Spleen (tissue), 7 donors: ENCODE measurements around the gene RPLP2.

Source experiments
- CTCF ChIP-seq, 11 experiments: fragments of 200-600 bp in 7 of 11; fragments of 450-650 bp in 4 of 11; sonication (generic) in 4 of 11; IDR thresholded peaks in 8 of 11; conservative IDR thresholded peaks in 3 of 11; 1 replicate in 7 of 11; 2 replicates in 4 of 11; pipeline versions ENCODE4 v1.4.0 to v1.8.0; 2016 to 2021; ENCODE audit warnings: antibody characterized with exemption in 11 of 11, inconsistent platforms in 4 of 11, mild to moderate bottlenecking in 1 of 11
- POLR2A ChIP-seq, 3 donors: fragments of 450-650 bp; IDR thresholded peaks; one replicate each; pipeline ENCODE4 v1.5.1; 2017; ENCODE audit warnings: antibody characterized with exemption in 3 of 3, mild to moderate bottlenecking in 1 of 3
- POLR2AphosphoS5 ChIP-seq, 3 donors: sonication (generic); formaldehyde crosslinking; IDR thresholded peaks; one replicate each; pipeline ENCODE4 v1.5.1; 2017; ENCODE audit warnings: antibody characterized with exemption in 3 of 3
- donor health status: DM: no; HTN: no; CAD: no; lungs with moderate emphysema.
- donor health status: DM: no; HTN: no; CAD: no.
- donor health status: DM: no; HTN: no; CAD: no.

GRCh38 chr11:838441-839279, 28.9 kb downstream of the RPLP2 start:
- TF ChIP-seq CTCF (IDR thresholded peaks at IDR 0.05 in 8 of 11, conservative IDR thresholded peaks at IDR 0.05 in 3 of 11) (no peak), POLR2A (IDR thresholded peaks at IDR 0.05) (no peak), POLR2AphosphoS5 (IDR thresholded peaks at IDR 0.05) (peak in 2 of 3 donors; percentile 5 to 17)
